Muscle of back (tissue), 11 donors: Measurements from ENCODE around the gene SAMD1. TPM values are rescaled to one million over a fixed set of nuclear protein-coding genes. Genes with fewer than 3 reads are reported as not detected.

Experiments
- DNase-seq, 3 donors: peaks; one replicate each; pipeline versions ENCODE4 v3.0.0 to v3.0.0-alpha.2; 2013
- polyA plus RNA-seq, 10 donors: library from polyadenylated mRNA; unstranded; fragments of 120-200 nt; gene quantifications; one replicate each; pipeline ENCODE4 v1.2.1, GENCODE V29; 2013; ENCODE audit not compliant: insufficient read length in 10 of 10

The SAMD1 gene
- polyA plus RNA-seq, 10 donors: 33.6 to 54.3 (median 38.9) TPM

DNA sequence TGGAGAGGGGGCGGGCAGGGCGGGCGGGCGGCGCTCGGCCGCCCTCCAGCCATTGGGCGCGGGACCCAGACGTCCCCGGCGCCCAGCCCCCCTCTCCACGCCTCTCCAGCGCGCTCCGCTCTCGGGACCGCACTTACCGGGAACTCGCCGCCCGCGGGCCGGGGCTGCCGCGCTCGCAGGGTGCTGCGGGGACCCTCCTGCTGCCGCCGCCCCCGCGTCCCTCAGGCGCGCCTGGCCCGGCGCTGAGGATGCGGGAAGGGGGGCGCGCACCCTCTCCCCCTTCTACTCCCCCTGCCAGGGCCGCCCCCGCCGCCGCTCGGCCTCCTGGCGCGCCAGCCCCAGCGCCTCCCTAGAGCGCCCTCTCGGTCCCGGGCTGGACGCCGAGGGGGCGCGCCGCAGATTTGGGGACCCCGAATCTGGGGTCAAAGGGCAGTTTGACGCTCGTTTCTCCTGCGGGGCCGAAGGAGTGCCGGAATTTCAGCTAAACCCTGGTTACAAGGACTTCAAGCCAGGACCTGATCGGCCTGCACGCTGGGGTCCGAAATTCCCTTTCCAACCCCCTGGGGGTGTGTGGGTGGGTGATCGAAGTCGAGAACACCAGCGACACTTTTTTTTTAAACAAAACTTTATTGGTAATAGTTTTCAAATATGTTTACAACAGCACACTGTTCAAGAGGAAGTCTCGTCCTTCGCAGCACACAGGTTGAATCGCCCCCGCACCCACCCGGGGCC is 696 bp upstream of the SAMD1 start:
- peak; percentile 52 to 92 (median 72) for DNase-seq

DNA sequence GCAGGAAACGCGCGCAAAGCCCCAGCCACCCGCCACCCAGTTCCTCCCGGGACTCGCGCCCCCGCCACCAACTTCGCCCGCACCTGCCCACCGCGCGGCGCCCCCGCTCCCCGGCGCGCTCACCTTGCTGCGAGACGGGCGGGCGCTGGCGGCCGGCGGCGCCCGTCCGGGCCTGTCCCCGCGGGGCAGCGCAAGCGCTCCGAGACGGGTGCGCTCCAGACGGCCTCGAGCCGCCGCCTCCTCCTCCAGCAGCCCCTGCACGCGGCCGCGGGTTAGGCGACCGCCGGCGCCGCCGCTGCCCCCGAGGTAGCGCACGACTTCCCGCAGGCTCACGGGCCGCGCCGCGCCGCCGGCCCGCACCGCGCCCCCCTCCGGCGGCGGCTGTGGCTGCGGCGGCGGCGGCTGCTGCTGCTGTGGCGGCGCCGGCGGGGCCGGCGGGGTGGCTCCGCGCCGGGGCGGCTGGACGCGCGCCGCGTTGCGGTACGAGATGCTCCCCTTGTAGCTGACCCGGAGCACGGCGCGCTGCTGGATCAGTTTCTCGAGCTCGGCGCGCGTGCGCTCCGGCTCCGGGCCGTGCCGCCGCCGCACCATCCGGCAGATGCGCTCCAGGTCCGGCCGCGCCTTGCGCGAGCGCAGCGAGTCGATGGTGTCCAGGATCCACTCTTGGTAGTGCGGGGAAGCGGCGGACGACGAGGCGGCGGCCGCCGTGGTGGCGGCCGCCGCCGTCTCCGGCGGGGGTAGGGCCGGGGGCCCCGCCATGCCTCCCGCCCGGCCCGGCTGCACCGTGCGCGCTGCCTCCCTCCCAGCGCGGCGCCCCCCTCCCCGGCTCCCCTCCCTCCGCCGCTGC is 666 bp downstream of the SAMD1 start:
- DNase-seq: peak in 1 of 3 donors; percentile 78

DNA sequence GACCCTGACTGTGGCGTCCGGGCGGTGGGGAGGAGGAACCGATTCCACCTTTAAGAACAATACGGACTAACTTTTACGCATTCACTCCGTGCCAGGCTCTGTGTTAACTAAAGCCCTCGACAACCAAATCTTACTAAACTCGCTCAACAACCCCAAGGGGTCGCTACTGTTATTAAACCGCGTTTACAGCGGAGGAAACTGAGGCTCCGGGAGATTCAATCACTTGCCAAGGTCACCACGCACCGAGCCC is 1.2 kb downstream of the SAMD1 start:
- peak in 1 of 3 donors; percentile 65 for DNase-seq

GRCh38 chr19:14088634-14089411 is 1.7 kb downstream of the SAMD1 start:
- DNase-seq: no peak

DNA sequence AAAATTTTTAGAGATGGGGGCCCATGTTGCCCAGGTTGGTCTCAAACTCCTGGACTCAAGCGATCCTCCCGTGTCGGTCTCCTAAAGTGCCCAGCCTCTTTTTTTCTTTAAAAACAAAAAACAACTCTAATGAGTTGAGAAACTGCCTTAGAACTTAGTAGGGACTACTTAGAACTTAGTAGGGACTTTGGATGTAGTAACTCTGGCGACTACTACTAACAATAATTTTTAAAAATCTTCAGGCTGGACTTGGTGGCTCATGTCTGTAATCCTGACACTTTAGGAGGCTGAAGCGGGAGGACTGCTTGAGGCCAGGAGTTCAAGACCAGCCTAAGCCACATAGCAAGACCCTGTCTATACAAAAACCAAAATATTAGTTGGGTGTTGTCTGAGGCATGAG is 4.5 kb downstream of the SAMD1 start:
- no peak for DNase-seq

GRCh38 chr19:14085309-14085995 is 5.1 kb downstream of the SAMD1 start, which contains the start of gene C19orf67:
TSS of gene C19orf67 (minus strand) at chr19:14085783. CDS start at chr19:14085627, 156 bp downstream.
- no peak for DNase-seq

DNA sequence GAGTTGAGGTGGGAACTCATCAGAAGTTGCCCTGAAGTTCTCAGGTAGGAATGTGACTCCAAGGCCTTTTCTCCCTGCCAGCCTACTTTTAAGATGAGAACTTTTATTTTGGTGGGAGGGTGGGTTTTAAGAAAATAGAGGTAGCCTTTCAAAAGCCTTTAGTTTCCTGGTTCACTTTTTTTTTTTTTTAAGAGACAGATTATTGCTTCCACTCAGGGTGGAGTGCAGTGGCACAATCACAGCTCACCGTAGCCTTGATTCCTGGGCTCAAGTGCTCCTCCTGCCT is 7.9 kb downstream of the SAMD1 start:
- DNase-seq: no peak

DNA sequence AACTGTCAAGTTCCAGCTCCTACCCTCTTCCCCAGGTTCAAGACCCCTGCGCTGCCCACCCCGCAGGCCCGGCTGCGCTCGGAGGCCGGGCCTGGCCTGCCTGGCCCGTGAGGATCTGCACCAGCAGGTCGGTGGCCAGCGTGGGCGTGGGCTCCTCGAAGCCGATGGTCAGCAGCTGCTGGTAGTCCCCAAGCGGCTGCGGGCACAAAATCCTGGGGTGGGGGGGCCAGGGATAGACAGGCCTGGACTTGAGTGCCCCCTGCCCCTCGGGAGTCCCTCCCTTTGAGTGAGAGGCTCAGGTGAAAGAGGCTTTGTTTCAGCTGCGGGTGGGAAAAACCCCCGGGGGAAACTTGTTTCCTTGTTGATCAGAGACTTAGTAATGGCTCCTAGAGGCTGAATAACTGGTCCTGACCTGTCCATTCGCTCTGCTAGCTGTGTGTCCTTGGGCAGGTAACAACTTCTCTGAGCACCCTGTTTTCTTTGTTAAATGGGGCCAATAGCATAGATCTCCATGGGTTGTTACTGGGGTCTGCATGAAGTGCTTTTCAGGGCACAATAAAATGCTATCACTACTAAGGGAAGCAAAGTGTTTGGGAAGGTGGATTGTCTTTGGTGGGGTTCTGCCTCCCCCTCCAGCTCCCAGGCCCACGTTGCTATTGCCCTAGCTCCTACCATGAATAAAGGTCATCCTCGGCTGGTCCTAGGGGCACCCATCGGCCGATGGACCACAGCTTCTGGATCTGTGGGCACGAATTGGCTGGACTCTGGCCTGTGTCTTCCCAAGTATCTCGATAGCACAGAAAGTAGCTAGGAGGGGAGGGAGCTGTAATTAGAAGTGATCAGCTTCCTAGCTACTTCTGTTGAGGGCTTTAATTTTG is 8.5 kb downstream of the SAMD1 start:
- DNase-seq: no peak

GRCh38 chr19:14080887-14081796 is 9.4 kb downstream of the SAMD1 start:
- DNase-seq: peak; percentile 100

DNA sequence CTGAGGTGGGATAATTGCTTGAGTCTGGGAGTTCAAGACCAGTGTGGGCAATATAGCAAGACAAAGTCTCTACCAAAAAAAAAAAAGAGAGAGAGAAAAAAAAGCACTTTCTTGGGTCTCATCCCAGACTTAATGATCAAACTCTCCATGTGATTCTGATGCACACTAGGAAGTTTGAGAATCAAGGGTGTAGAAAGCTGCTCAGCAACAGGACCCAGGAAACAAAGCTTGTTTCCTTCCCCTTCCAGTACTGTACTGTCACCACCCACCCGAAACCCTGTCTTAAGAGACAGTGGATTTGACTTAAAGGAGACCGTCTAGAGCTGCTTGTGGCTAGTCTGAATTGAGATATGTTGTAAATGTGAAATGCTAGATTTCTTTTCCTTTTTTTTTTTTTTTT is 12.1 kb downstream of the SAMD1 start:
- no peak for DNase-seq

DNA sequence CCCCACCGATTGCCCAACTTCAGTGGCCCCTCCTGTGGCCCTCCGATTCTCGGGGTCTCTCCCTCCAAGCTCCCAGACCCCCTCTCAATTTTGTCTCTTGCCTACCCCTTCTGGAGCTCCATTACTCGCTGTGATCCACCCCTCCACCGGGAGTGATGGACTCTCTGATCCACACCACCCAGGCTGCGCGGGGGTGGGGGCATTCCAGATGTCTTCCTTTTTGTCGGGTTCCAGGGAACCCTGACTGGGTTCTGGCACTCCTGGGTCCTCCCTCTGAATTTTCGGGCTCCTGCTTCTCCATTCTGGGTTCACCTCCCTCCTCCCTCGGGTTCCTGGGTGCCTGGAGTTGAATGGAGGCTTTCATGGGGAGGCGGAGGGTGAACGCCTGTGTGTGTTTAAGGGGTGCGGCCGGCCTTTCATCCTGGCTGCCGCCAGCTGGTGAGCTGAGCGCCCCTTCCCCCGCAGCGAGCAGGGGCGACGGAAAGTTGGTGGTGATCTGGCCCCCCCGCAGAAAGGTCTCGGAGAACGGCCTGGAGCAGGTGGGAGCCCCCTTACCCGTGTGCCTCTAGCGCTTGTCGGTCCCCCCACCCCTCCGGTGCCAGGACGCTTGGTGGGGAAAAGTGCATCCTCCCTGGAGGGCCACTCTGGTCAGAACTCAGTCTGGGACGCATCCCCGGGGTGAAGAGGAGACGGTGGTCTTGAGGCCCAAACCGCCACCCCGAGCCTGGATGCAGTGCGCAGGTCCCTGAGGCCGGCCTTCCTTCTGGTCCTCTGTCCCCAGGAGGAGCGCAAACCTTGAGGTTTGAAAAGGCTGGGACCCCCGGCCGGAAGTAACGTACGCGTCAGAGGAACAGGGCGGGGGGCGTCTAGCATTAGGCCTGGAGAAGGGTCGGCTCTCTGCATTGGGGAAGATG is 16.4 kb downstream of the SAMD1 start:
- peak in 1 of 3 donors; percentile 58 for DNase-seq

GRCh38 chr19:14073261-14073924 is 17.2 kb downstream of the SAMD1 start:
- DNase-seq: peak; percentile 68 to 89 (median 84)

DNA sequence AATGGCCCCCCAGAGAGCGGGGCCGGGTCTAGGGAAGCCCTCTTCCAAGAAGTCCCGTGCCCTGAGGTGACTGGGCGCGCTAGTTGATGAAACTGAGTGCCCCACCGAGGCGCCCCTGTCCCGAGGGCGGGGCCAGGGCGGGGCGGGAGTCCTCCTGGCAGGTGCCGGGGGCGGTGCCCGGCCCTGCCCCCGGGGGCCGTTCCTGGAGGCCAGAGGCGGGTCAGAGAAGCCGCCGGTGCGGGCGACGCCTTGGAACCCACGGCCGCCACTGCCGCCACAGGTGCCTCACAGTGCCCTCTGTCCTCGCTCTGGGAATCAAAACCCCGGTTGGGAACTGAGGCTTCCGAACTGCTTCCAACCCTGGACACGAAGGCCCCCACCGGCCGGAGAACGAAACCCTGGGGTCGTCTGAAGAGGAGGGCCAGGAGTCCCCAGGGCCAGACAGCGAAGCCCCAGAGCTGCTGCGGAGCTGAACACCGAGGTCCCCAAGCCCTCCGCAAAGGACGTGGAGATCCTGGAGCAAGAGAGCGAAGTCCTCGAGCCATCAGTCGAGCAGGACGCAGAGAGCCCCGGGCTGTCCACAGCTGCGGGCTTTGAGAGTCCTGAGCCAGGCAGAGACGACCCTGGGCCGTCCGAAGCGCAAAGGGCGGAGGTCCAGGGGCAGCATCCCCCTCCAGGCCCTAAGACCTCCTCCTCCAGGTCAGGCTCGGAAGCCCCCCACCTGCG is 17.9 kb downstream of the SAMD1 start, which contains the start of gene MISP3:
MISP3 (plus strand) TSS at position 252 of the 726 bp plus-strand sequence. CDS start 524 bp downstream, outside the sequence.
- peak in 1 of 3 donors; percentile 75 for DNase-seq

- no peak for DNase-seq
Observed at GRCh38 chr19:14070268-14071050, 20.1 kb downstream of the SAMD1 start.

- no peak for DNase-seq
Observed at GRCh38 chr19:14066134-14066533, 24.4 kb downstream of the SAMD1 start.

- no peak for DNase-seq
Observed at GRCh38 chr19:14063105-14063504, 27.4 kb downstream of the SAMD1 start.

- DNase-seq: no peak
Observed at GRCh38 chr19:14062558-14062855, 28.0 kb downstream of the SAMD1 start.
